Endothelial cell of umbilical vein (primary cell): ENCODE measurements around the gene KCNN1. TPM values are rescaled to one million over a fixed set of nuclear protein-coding genes. Genes with fewer than 3 reads are reported as not detected.

Experiments used
- BruUV-seq: library from RNA; stranded (reverse); fragments of 400-500 nt; replicated peaks from 2 replicates; lab custom pipeline; 2021; lab: Mats Ljungman, UMichigan
- CTCF ChIA-PET: fragments of 300-600, 350-600 bp; sonication (Branson Sonifier 250); formaldehyde crosslinking; loops from one replicate; lab custom pipeline; 2021; ENCODE audit warnings: antibody characterized with exemption, inconsistent platforms; lab: Charles Lee
- POLR2A ChIA-PET: fragments of 300-600, 350-600 bp; sonication (Branson Sonifier 250); formaldehyde crosslinking; loops from one replicate; lab custom pipeline; 2021; ENCODE audit warnings: antibody characterized with exemption, inconsistent platforms; lab: Charles Lee
- DNase-seq: peaks from one replicate; pipeline ENCODE4 v3.0.0-alpha.2; 2011; ENCODE audit warnings: low read depth, low spot score
- FAIRE-seq: peaks from 2 replicates; lab custom pipeline; 2011; peaks lifted over from hg19 to GRCh38; lab: Jason Lieb, UNC
- H2AFZ ChIP-seq: 2 replicates; pipeline ENCODE4 v1.6.0; 2012; ENCODE audit warnings: low read depth, low read length, control low read depth, inconsistent platforms
- H3K27ac ChIP-seq: 2 replicates; pipeline ENCODE4 v1.5.1; 2011; ENCODE audit warnings: low read depth, mild to moderate bottlenecking, control low read depth, low read length, moderate library complexity; ENCODE audit not compliant: insufficient read depth
- H3K27me3 ChIP-seq, 2 experiments: 2 replicates each; pipeline versions ENCODE4 v1.6.0 to v1.6.1; 2011; ENCODE audit warnings: low read length in 2 of 2, mixed read lengths in 1 of 2; ENCODE audit not compliant: control insufficient read depth in 2 of 2, insufficient read depth in 2 of 2
- H3K36me3 ChIP-seq, 2 experiments: 2 replicates in 1 of 2; 3 replicates in 1 of 2; pipeline ENCODE4 v1.5.1; 2011; ENCODE audit warnings: low read length in 2 of 2, mild to moderate bottlenecking in 1 of 2, moderate library complexity in 1 of 2; ENCODE audit not compliant: control insufficient read depth in 2 of 2, insufficient read depth in 2 of 2; ENCODE audit errors: extremely low read depth in 1 of 2
- H3K4me1 ChIP-seq: 3 replicates; pipeline ENCODE4 v1.5.1; 2011; ENCODE audit warnings: mild to moderate bottlenecking, low read length; ENCODE audit not compliant: control insufficient read depth, insufficient read depth; ENCODE audit errors: extremely low read depth
- H3K4me2 ChIP-seq: 2 replicates; pipeline ENCODE4 v1.6.1; 2011; ENCODE audit warnings: low read length, control low read depth, mixed read lengths; ENCODE audit not compliant: insufficient read depth
- H3K4me3 ChIP-seq, 3 experiments: fragments of 200-600 bp in 1 of 3; sonication (generic), shearing (Covaris generic) in 1 of 3; replicated peaks in 1 of 3; 2 replicates each; pipeline ENCODE4 v1.5.1; 2011 to 2016; ENCODE audit warnings: control low read depth in 3 of 3, low read length in 3 of 3, mild to moderate bottlenecking in 2 of 3, inconsistent platforms in 1 of 3, low read depth in 1 of 3, moderate library complexity in 1 of 3; ENCODE audit not compliant: insufficient read depth in 1 of 3
- H3K79me2 ChIP-seq: 2 replicates; pipeline ENCODE4 v1.6.0; 2012; ENCODE audit warnings: low read length, inconsistent platforms; ENCODE audit not compliant: control insufficient read depth, insufficient read depth
- H3K9ac ChIP-seq: replicated peaks from 2 replicates; pipeline ENCODE3; 2011; ENCODE audit warnings: low read length, control low read depth; ENCODE audit not compliant: insufficient read depth; ENCODE audit errors: extremely low read depth
- H3K9me1 ChIP-seq: replicated peaks from 3 replicates; pipeline ENCODE4 v1.6.0; 2011; ENCODE audit warnings: mild to moderate bottlenecking, low read length; ENCODE audit not compliant: control insufficient read depth, insufficient read depth; ENCODE audit errors: extremely low read depth
- H3K9me3 ChIP-seq: replicated peaks from 2 replicates; pipeline ENCODE4 v1.5.1; 2012; ENCODE audit warnings: low read length, inconsistent platforms; ENCODE audit not compliant: control insufficient read depth, insufficient read depth
- H4K20me1 ChIP-seq: replicated peaks from 2 replicates; pipeline ENCODE3; 2011; ENCODE audit warnings: mild to moderate bottlenecking, low read length; ENCODE audit not compliant: control insufficient read depth, insufficient read depth; ENCODE audit errors: extremely low read depth
- EZH2 ChIP-seq: IDR thresholded peaks from 2 replicates; pipeline ENCODE4 v1.6.1; 2012; ENCODE audit warnings: borderline replicate concordance, low read depth, mild to moderate bottlenecking, moderate library complexity, low read length, inconsistent platforms; ENCODE audit not compliant: severe bottlenecking
- FOS ChIP-seq: IDR thresholded peaks from 2 replicates; pipeline ENCODE4 v1.6.1; 2011; ENCODE audit warnings: mild to moderate bottlenecking, low read length, moderate library complexity, borderline replicate concordance; ENCODE audit not compliant: insufficient read depth
- GATA2 ChIP-seq: IDR thresholded peaks from 2 replicates; pipeline ENCODE4 v1.7.0; 2011; ENCODE audit warnings: low read depth, mild to moderate bottlenecking, moderate library complexity, mixed read lengths, low read length; ENCODE audit not compliant: insufficient read length, insufficient read depth
- JUN ChIP-seq: IDR thresholded peaks from 2 replicates; pipeline ENCODE4 v1.6.1; 2011; ENCODE audit warnings: borderline replicate concordance, low read depth; ENCODE audit not compliant: insufficient read length, insufficient read depth
- MYC ChIP-seq: IDR thresholded peaks from one replicate; pipeline ENCODE4 v1.6.1; 2011; ENCODE audit warnings: mild to moderate bottlenecking, low read depth, low read length
- POLR2A ChIP-seq: IDR thresholded peaks from 2 replicates; pipeline ENCODE4 v1.6.1; 2012; ENCODE audit warnings: low read depth, mild to moderate bottlenecking, control low read depth, low read length
- POLR2AphosphoS5 ChIP-seq: IDR thresholded peaks from 2 replicates; pipeline ENCODE4 v1.6.1; 2012; ENCODE audit warnings: low read depth, mild to moderate bottlenecking, control low read depth, low read length, moderate library complexity; ENCODE audit not compliant: insufficient read depth
- dilution Hi-C: fragments of 300-500 bp; cut with MboI; formaldehyde crosslinking; loops from one replicate; pipeline ENCODE4 v1.15.0; 2019; ENCODE audit warnings: low sequenced_read_pairs; ENCODE audit not compliant: extremely low pct_ligation_motif_present
- intact Hi-C: fragments of 100-400 bp; cut with micrococcal nuclease; formaldehyde crosslinking; loops from one replicate; pipeline ENCODE4 v1.10.0; 2022
- polyA plus RNA-seq, 4 experiments: library from polyadenylated mRNA; depleted of rRNA in 3 of 4; stranded (reverse) in 3 of 4; unstranded in 1 of 4; fragments of >200 nt; gene quantifications; 2 replicates each; pipeline versions ENCODE4 v1.2.1 to v1.2.3, GENCODE V29; 2011 to 2012; ENCODE audit warnings: missing spikeins in 1 of 4
- total RNA-seq: library from RNA; stranded (reverse); gene quantifications from 2 replicates; pipeline ENCODE4 v1.2.3, GENCODE V29; 2021
- TF ChIP-seq, protein P1 (sequence below): IDR thresholded peaks from 2 replicates; pipeline ENCODE4 v1.6.1; 2011; ENCODE audit not compliant: insufficient read depth, insufficient read length
- TF ChIP-seq, protein P2 (sequence below), 2 donors: IDR thresholded peaks; 1 replicate in 1 of 2; 2 replicates in 1 of 2; pipeline ENCODE4 v1.5.1; 2011; ENCODE audit warnings: low read length in 2 of 2, mild to moderate bottlenecking in 2 of 2, moderate library complexity in 2 of 2, control low read depth in 1 of 2, inconsistent platforms in 1 of 2, low read depth in 1 of 2; ENCODE audit not compliant: insufficient read depth in 1 of 2; ENCODE audit errors: extremely low read depth in 1 of 2

KCNN1 gene
- total and polyA plus RNA-seq, 2 donors (not counting 3 experiments of a cell fraction or from before 2014, with no cell fraction given) = 0.18 to 0.80 TPM

DNA sequence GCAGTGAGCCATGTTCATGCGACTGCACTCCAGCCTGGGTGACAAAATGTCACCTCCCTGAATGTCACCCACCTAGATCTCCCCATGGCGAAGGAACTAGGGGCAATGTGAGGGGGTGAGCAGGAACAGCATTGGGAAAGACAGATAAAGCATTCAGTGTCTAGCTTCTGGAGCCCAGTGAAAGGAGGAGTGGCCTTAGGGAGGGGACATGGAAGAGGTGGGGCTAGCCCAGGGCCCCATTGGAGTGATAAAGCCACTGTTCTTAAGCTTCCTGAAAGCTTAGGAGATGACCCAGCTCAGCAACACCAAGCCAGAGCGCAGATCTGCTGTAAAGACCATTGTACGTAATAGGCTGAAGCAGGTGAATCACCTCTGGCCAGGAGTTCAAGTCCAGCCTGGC is 13.0 kb upstream of the KCNN1 start:
- peaks cover 51 to 55% of the 10 kb centered on the region in 2 experiments for H3K27me3 ChIP-seq

More for the DNA sequence above, 13.0 kb upstream of the KCNN1 start:
- TF ChIP-seq JUN (no peak), MYC (no peak), GATA2 (no peak), POLR2A (no peak), POLR2AphosphoS5 (no peak), EZH2 (no peak), FOS (no peak)
- TF ChIP-seq, protein P1, sequence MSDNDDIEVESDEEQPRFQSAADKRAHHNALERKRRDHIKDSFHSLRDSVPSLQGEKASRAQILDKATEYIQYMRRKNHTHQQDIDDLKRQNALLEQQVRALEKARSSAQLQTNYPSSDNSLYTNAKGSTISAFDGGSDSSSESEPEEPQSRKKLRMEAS = no peak
- TF ChIP-seq, protein P2, sequence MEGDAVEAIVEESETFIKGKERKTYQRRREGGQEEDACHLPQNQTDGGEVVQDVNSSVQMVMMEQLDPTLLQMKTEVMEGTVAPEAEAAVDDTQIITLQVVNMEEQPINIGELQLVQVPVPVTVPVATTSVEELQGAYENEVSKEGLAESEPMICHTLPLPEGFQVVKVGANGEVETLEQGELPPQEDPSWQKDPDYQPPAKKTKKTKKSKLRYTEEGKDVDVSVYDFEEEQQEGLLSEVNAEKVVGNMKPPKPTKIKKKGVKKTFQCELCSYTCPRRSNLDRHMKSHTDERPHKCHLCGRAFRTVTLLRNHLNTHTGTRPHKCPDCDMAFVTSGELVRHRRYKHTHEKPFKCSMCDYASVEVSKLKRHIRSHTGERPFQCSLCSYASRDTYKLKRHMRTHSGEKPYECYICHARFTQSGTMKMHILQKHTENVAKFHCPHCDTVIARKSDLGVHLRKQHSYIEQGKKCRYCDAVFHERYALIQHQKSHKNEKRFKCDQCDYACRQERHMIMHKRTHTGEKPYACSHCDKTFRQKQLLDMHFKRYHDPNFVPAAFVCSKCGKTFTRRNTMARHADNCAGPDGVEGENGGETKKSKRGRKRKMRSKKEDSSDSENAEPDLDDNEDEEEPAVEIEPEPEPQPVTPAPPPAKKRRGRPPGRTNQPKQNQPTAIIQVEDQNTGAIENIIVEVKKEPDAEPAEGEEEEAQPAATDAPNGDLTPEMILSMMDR (IDR thresholded peaks at IDR 0.05; ENCODE audit: extremely low read depth in 1 of 2, insufficient read depth in 1 of 2, low read depth in 1 of 2, low read length in 2 of 2) = no peak
- no peaks in the 10 kb centered on the region for H3K36me3 ChIP-seq
- peaks cover 4% of the 10 kb centered on the region for H3K4me1 ChIP-seq
- H4K20me1 ChIP-seq = no peaks in the 10 kb centered on the region
- dilution Hi-C loops = no loop called here
- ChIA-PET POLR2A (no interaction called here), CTCF (interaction anchor here (1.0 to 1.1 kb wide), 2 partner anchors 11 to 16 kb away, joined by 3 to 4 read pairs; no protein-coding TSS in a partner anchor)
- intact Hi-C loops = no loop called here
- H3K4me2 ChIP-seq = no peak overlapping the region
- FAIRE-seq (no peak), DNase-seq (no peak)
- H3K9me1 ChIP-seq = no peaks in the 10 kb centered on the region
- no peak overlapping the region for H2AFZ ChIP-seq
- H3K4me3 ChIP-seq = no peak overlapping the region
- no peak overlapping the region for H3K9ac ChIP-seq
- no peaks in the 10 kb centered on the region for H3K9me3 ChIP-seq
- BruUV-seq = no TSS peak
- H3K27ac ChIP-seq = no peak overlapping the region
- no peaks in the 10 kb centered on the region for H3K79me2 ChIP-seq
